Fibroblast of mammary gland (primary cell): ENCODE results near the gene ILKAP.

Experiments
- DNase-seq: peaks from one replicate; pipeline ENCODE4 v3.0.0-alpha.2; 2010; ENCODE audit warnings: low read depth
- H3K4me3 ChIP-seq: 2 replicates; pipeline ENCODE4 v1.5.1; 2011; ENCODE audit warnings: low read depth, mild to moderate bottlenecking, low read length, moderate library complexity; ENCODE audit not compliant: control insufficient read depth
- TF ChIP-seq, protein P1 (sequence below): conservative IDR thresholded peaks from 2 replicates; pipeline ENCODE4 v1.5.1; 2011; ENCODE audit warnings: low read depth, low read length, inconsistent platforms; ENCODE audit not compliant: control insufficient read depth, insufficient read depth

ILKAP gene

DNA sequence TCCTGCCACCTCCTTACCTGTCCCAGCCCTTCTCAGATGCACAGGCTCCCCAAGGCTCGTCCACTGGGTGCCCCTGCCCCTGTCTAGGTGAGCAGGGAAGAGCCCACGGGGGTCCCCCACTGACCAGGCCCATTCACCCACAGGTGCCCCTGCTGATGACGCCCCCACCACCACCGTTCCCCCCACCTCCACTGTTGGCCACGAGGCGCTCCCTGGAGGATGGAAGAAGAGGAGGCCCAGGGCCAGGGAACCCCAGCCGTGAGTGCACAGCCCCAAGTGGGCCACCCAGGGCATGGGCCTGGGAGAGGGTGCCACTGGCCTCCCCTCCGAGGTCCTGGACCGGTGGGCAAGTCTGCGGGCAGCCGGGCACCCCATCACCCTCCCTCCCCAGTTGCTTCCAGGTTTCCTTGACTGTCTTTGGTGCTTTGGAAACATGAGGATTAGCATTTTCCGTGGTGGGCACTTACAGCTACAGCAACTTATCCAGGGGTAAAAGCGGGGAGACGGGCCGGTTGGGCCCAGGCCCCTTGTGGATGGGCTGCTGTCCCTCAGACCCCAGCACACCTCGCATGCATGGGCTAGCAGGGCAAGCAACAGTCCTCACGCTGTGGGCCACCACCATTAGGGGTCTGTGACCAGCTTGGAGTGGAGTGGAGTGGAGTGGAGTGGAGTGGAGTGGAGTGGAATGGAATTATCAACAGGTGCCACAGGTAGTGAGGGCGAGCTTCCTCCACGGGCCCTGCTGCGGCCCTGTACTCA, 78.2 kb downstream of the ILKAP start:
- no peak for DNase-seq
- TF ChIP-seq, protein P1, sequence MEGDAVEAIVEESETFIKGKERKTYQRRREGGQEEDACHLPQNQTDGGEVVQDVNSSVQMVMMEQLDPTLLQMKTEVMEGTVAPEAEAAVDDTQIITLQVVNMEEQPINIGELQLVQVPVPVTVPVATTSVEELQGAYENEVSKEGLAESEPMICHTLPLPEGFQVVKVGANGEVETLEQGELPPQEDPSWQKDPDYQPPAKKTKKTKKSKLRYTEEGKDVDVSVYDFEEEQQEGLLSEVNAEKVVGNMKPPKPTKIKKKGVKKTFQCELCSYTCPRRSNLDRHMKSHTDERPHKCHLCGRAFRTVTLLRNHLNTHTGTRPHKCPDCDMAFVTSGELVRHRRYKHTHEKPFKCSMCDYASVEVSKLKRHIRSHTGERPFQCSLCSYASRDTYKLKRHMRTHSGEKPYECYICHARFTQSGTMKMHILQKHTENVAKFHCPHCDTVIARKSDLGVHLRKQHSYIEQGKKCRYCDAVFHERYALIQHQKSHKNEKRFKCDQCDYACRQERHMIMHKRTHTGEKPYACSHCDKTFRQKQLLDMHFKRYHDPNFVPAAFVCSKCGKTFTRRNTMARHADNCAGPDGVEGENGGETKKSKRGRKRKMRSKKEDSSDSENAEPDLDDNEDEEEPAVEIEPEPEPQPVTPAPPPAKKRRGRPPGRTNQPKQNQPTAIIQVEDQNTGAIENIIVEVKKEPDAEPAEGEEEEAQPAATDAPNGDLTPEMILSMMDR, result no peak
- no peak overlapping the region for H3K4me3 ChIP-seq

DNA sequence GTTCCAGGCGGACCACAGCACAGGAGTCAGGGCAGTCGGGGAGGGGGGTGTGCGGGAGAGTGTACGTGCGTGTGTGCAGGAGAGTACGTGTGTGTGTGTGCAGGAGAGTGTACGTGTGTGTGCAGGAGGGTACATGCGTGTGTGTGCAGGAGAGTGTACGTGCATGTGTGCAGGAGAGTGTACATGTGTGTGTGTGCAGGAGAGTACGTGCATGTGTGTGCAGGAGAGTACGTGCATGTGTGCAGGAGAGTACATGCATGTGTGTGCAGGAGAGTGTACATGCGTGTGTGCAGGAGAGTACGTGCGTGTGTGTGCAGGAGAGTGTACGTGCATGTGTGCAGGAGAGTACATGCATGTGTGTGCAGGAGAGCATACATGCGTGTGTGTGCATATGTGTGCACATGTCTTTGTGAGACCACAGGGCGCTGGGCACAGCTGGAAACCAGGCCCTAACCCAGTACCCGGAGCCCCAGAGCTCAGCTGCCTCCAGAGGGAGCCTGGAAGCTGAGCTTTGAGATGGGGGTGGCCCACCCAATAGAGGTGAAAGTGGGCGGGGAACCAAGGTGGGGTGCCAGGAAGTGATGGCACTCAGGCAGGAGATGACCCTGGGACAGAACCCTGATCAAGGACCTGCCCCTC, 78.9 kb downstream of the ILKAP start:
- DNase-seq, result no peak
- no peak overlapping the region for H3K4me3 ChIP-seq
- TF ChIP-seq, protein P1, result no peak

DNA sequence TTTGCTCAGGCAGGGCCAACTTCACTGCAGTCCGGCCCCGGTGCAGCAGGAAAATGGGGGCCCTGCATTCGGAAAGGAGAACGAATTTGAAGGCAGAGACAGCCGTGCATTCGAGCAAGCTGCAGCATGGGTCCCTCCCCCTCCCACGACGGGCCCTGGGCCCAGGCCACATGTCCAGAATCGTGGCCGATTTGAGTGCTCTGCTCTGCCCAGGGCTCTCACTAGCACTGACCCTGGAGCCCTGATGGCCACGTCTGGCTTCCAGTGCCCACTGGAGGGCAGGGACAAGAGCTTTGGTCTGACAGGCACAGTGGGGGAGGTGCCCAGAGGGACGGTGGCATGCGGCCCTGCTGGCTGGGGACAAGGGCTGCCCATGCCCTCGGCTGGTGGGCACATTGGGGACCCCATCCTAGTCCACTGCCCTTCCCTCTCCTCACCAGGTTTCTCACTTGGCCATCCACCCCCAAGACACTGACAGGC, 79.5 kb downstream of the ILKAP start:
- DNase-seq, result no peak
- H3K4me3 ChIP-seq, result no peak overlapping the region
- TF ChIP-seq, protein P1, result no peak

DNA sequence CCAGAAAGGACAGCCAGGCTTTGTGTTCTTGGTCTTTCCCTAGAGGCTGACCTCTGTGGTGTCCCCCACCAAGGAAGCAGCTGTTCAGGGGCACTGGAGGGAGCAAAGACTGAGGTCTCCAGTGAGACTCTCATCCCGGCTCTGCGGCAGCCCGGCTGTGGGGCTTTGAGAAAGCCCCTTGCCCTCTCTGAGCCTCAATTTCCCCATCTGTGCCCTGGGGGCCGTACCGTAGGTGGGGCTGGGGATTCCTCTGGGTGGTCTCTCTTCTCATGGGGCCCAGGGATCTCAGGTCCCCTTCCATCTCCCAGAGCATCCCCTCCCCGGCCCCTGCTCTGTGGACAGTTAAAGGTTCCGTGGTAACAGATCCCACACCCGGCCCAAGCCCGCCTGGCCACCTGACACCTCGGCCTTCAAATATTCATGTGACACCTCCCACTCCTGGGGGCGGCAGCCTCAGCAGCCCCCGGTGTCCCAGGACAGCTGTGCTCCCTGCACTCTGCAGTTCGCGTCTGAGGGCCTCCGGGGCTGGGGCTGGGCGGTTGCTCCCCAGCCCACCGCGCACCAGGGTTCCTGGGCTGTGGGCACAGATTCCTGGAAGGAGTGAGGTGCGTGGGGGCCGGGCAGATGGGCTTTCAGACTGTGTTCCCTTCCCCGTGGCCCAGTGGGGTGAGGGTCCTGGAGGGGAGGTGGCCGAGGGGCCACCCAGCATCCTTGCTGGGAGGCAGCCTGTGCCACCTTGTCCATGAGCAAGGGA, 80.1 kb downstream of the ILKAP start:
- no peak for DNase-seq
- TF ChIP-seq, protein P1, result no peak
- no peak overlapping the region for H3K4me3 ChIP-seq

DNA sequence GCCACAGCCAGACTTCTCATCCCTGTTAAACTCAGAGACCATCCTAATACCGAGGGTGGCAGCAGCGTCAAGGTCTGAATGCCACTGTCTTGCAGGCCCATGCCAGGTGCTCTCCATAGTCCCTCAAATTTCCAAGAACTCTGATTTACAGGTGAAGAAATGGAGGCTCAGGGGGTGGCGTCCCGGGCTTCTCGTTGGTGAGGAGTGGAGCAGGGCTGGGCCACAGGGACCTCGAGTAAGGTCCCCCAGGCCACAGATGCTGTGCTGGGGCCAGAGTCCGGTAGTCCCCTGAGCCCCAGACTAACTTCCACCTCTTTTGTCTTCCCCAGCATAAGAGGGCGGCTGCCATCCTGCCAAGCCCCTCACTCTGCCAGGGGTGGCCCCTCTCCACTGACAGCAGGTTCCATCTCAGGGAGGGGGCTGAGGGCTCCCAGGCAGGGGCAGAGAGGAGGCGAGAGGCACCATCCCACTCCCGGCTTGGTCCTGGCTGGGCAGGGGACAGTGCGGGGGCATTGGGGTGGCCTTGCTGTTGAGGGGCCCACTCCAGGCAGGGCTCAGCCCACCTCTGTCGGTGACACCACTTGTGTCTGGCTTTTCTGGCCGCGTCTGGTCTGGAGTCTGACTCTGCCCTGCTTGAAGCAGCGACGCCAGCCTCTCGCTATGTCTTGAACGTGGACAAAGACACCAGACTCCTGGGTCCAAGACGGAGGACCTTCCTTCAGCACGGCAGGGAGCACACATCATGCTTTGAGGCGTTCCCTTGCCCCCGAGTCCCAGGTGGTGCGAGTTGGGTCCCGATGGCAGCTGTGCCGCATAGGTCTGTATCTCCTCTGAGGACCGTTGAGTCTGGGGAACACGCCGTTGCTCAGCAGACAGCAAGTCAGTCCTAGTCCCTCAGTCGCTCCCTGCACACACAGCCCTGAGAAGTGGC, 80.9 kb downstream of the ILKAP start:
- TF ChIP-seq, protein P1, result no peak
- no peak overlapping the region for H3K4me3 ChIP-seq
- no peak for DNase-seq

DNA sequence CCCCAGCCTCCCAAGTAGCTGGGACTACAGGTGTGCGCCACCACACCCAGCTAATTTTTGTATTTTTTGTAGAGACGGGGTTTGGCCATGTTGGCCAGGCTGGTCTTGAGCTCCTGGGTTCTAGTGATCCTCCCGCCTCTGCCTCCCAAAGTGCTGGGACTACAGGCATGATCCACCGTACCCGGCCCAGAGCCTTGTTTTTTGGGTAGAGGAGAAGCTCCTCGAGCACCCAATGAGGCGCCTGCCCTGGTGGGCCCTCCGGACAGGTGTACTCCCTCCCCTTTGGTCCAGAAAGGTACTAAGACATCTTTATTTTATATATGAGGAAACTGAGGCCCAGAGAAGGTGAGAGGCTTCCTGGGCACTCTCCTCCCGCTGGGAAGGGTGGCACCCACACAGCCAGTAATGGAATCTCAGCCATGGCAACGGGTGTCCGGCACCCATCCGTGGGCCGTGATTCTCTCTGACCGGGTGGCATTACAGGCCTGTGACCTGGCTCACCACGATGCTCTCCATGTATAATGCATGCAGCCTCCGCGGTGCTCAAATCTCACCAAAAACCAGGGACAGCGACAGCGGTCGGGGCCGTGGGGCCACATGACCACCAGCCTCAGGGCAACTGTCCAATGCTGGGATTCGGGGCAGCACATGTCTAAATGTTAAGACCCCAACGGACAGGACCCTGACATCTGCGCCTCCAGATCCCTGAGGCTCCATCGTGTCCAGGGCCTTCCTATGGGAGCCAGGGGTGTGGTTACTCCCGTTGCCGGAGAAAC, 81.8 kb downstream of the ILKAP start:
- TF ChIP-seq, protein P1, result no peak
- no peak for DNase-seq
- H3K4me3 ChIP-seq, result no peak overlapping the region
